SK-N-SH (cell line): ENCODE measurements around the gene TIAM1.

Experiments used
- POLR2AphosphoS5 ChIP-seq: IDR thresholded peaks from 2 replicates; pipeline ENCODE4 v1.6.1; 2012; ENCODE audit warnings: low read depth, low read length
- RCOR1 ChIP-seq: fragments of 150-350 bp; IDR thresholded peaks from 2 replicates; pipeline ENCODE4 v1.6.1; 2017; ENCODE audit warnings: antibody characterized with exemption, low read length
- TAF1 ChIP-seq: IDR thresholded peaks from 2 replicates; pipeline ENCODE4 v1.6.1; 2012; ENCODE audit warnings: low read depth, mild to moderate bottlenecking, low read length, moderate library complexity, borderline replicate concordance
- TF ChIP-seq, protein P1 (sequence below): fragments of 200-600 bp; sonication (generic); IDR thresholded peaks from 2 replicates; pipeline ENCODE4 v1.6.1; 2017; ENCODE audit warnings: antibody characterized with exemption, mild to moderate bottlenecking, moderate library complexity

DNA sequence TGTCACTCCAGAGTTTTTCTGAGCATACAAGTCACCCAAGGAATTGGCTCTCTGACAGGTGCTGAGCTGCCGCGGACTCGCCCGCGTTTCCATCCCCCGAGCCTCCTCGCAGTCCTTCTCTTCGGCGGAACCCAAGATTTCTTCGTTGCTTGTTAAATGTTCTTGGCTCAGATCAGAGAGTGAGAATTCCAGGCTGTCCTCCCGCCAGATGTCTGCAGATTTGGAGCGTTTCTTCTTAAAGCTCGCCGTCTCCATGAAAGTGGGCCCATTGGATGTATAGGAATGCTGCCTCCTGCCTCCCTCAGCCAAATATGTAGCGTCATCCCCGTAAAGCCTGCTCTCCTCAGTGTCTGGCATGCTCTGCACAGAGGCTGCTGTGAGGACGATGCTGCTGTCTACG is 77.8 kb downstream of the TIAM1 start:
- TF ChIP-seq, protein P1, sequence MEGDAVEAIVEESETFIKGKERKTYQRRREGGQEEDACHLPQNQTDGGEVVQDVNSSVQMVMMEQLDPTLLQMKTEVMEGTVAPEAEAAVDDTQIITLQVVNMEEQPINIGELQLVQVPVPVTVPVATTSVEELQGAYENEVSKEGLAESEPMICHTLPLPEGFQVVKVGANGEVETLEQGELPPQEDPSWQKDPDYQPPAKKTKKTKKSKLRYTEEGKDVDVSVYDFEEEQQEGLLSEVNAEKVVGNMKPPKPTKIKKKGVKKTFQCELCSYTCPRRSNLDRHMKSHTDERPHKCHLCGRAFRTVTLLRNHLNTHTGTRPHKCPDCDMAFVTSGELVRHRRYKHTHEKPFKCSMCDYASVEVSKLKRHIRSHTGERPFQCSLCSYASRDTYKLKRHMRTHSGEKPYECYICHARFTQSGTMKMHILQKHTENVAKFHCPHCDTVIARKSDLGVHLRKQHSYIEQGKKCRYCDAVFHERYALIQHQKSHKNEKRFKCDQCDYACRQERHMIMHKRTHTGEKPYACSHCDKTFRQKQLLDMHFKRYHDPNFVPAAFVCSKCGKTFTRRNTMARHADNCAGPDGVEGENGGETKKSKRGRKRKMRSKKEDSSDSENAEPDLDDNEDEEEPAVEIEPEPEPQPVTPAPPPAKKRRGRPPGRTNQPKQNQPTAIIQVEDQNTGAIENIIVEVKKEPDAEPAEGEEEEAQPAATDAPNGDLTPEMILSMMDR: no peak
- TF ChIP-seq RCOR1: no peak
- TF ChIP-seq POLR2AphosphoS5: no peak
- no peak for TF ChIP-seq TAF1
